Measurements from ENCODE around the gene ZDHHC14. TPM values are rescaled to one million over a fixed set of nuclear protein-coding genes. Genes with fewer than 3 reads are reported as not detected.

Gene ZDHHC14
- total and polyA plus RNA-seq, 2 of the 8 experiments (the other 6 are each of a cell fraction or from before 2014, with no cell fraction given): 2.9 to 5.3 TPM

GRCh38 chr6:157629220-157629619 is 248.2 kb downstream of the ZDHHC14 start:
- no peak for TF ChIP-seq ATF3 (IDR thresholded peaks at IDR 0.05; ENCODE audit: insufficient read depth, low read depth, low read length)
- no peak for TF ChIP-seq SUZ12 (IDR thresholded peaks at IDR 0.05; ENCODE audit: low read length)
- no peak for TF ChIP-seq USF2 (IDR thresholded peaks at IDR 0.05; ENCODE audit: low read length)
- TF ChIP-seq GABPA (IDR thresholded peaks at IDR 0.05; ENCODE audit: borderline replicate concordance, insufficient read depth, low read length): no peak
- no peak for TF ChIP-seq JUN (IDR thresholded peaks at IDR 0.05; ENCODE audit: low read depth, low read length)
- TF ChIP-seq NANOG (IDR thresholded peaks at IDR 0.05; ENCODE audit: insufficient read depth, low read depth, low read length, poor library complexity, severe bottlenecking): no peak
- peak; percentile 49; the same call in 1 of the 2 replicates for TF ChIP-seq TEAD4 (IDR thresholded peaks at IDR 0.05; ENCODE audit: low read depth, low read length)
- no peak overlapping the region for H4K91ac ChIP-seq (replicated peaks; ENCODE audit: insufficient read length, low read length)
- no peaks in the 10 kb centered on the region; the same call in 1 of the 2 replicates for H3K79me1 ChIP-seq (ENCODE audit: low read depth, low read length)
- peaks cover 0 to 6% of the 10 kb centered on the region in 2 experiments for H4K20me1 ChIP-seq (replicated peaks in 1 of 2; ENCODE audit: control insufficient read depth in 1 of 2, insufficient read depth in 2 of 2, low read length in 2 of 2)
- no peak overlapping the region for H3K9ac ChIP-seq (replicated peaks in 1 of 4; ENCODE audit: extremely low read depth in 1 of 4, low read depth in 3 of 4, low read length in 3 of 4)
- no peak overlapping the region for H3K56ac ChIP-seq (replicated peaks; ENCODE audit: insufficient read length, low read depth, low read length)
- H3K9me3 ChIP-seq (ENCODE audit: insufficient read depth in 2 of 2, low read depth in 1 of 2, low read length in 1 of 2): no peaks in the 10 kb centered on the region
- no peaks in the 10 kb centered on the region for H3K79me2 ChIP-seq (ENCODE audit: control insufficient read depth in 1 of 2, insufficient read depth in 2 of 2, low read length in 2 of 2)
- H3K27ac ChIP-seq (ENCODE audit: low read depth, low read length): no peak overlapping the region
- no peak overlapping the region for H3K4ac ChIP-seq (replicated peaks; ENCODE audit: insufficient read length, low read depth, low read length)
- H2AFZ ChIP-seq (ENCODE audit: low read length): no peak overlapping the region
- H3K4me3 ChIP-seq (ENCODE audit: extremely low read depth in 1 of 4, insufficient read depth in 2 of 4, low read depth in 3 of 4, low read length in 4 of 4): no peak overlapping the region
- no peak overlapping the region for H2AK5ac ChIP-seq (ENCODE audit: low read depth, low read length)
- no peak overlapping the region; the same call in 1 of the 2 replicates for H2BK12ac ChIP-seq (ENCODE audit: low read depth, low read length)
- WGBS, 2 experiments (ENCODE audit: extremely low coverage in 1 of 2, insufficient coverage in 1 of 2, insufficient read length in 1 of 2, insufficient replicate concordance in 2 of 2, low coverage in 1 of 2, low lambda C conversion rate in 2 of 2, missing lambda C conversion rate in 1 of 2): 81% methylated on average over 10 of the region's 10 CpGs; no CpG with 5 or more reads in 1 of the 2 experiments
- H3K4me2 ChIP-seq (ENCODE audit: insufficient read depth in 1 of 2, low read depth in 2 of 2, low read length in 2 of 2): no peak overlapping the region
- no peak overlapping the region for H2BK20ac ChIP-seq (ENCODE audit: low read length)
- H4K8ac ChIP-seq (ENCODE audit: extremely low read depth, insufficient read depth, low read length): no peak overlapping the region
- POLR2A ChIA-PET (ENCODE audit: partially characterized antibody): no interaction called here
- no peak overlapping the region for H3K14ac ChIP-seq (ENCODE audit: insufficient read length)
- H3K18ac ChIP-seq (ENCODE audit: extremely low read depth, low read length): no peak overlapping the region
- no peak overlapping the region for H3K23ac ChIP-seq (ENCODE audit: insufficient read length)
- no peaks in the 10 kb centered on the region for H3K27me3 ChIP-seq (replicated peaks in 1 of 4; ENCODE audit: control insufficient read depth in 3 of 4, extremely low read depth in 1 of 4, insufficient read depth in 3 of 4, low read length in 3 of 4)
- no peak overlapping the region for H4K5ac ChIP-seq (ENCODE audit: insufficient read length, low read depth, low read length)
- no peak for DNase-seq (ENCODE audit: low read depth in 1 of 2, low spot score in 2 of 2)
- peaks cover 0 to 6% (median 0%) of the 10 kb centered on the region in 4 experiments; a peak in 1 of 7 replicates for H3K4me1 ChIP-seq (replicated peaks in 1 of 4; ENCODE audit: control insufficient read depth in 3 of 4, insufficient read depth in 4 of 4, low read length in 3 of 4)
- H3K23me2 ChIP-seq (ENCODE audit: low read depth, low read length): peaks cover 9% of the 10 kb centered on the region; the same call in 1 of the 2 replicates
- H3K36me3 ChIP-seq (ENCODE audit: control insufficient read depth in 2 of 4, insufficient read depth in 4 of 4, low read length in 3 of 4): no peaks in the 10 kb centered on the region; a peak in 1 of 8 replicates
- CTCF ChIA-PET (ENCODE audit: partially characterized antibody): interaction anchor here (1.0 kb wide), 1 partner anchor 40 kb away, joined by 3 read pairs; no protein-coding TSS in a partner anchor
- no peak overlapping the region for H2BK15ac ChIP-seq (ENCODE audit: low read length)
- no peak for FAIRE-seq
- no peak overlapping the region for H2BK120ac ChIP-seq (replicated peaks; ENCODE audit: low read depth, low read length)
- H2BK5ac ChIP-seq (ENCODE audit: low read depth, low read length): peak overlapping the region; percentile 40; the same call in 1 of the 2 replicates
